ENCODE measurements around the gene TBC1D2B. TPM values are rescaled to one million over a fixed set of nuclear protein-coding genes. Genes with fewer than 3 reads are reported as not detected.
"Not testable (repeated sequence)": the region's sequence is repeated elsewhere in the genome, so short reads cannot be mapped to it uniquely, and the experiment has no call there.

Gene TBC1D2B
- total RNA-seq, 1 experiment from 2014 or later = 13.9 TPM

- in situ Hi-C loops (cut with HindIII; ENCODE audit: low sequenced_read_pairs) = no loop called here
- DNase-seq (ENCODE audit: low spot score) = no peak
Observed at GRCh38 chr15:77983708-77984445, 93.6 kb downstream of the TBC1D2B start.

DNA sequence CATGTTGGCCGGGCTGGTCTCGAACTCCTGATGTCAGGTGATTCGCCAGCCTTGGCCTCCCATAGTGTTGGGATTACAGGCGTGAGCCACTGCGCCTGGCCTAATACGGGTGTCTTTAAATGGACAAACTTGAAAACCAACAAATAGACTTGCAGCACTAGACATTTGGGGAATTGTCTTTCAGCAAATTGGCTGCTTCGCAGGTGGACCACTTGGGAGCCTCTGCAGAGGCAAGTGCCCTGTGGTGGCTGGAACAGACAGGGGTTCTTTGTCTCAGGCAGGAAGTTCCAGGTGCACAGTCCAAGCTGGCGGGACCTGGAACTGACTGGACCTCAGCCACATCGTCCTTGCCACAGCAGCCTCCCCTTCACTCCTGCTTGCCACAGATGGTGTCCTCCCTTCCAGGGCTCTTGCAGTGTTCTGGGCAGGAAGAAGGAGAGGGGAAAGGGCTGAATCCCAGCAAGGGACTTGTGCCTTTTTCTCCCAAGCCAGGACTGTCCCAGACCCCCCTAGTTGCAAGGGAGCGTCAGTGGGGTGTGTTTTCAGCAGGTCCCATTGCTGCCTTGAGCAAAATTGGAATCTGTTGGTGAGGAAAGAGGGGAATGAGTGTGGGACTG, 94.3 kb downstream of the TBC1D2B start:
- in situ Hi-C loops (cut with HindIII; ENCODE audit: low sequenced_read_pairs) = no loop called here
- no peak for DNase-seq (ENCODE audit: low spot score)

DNA sequence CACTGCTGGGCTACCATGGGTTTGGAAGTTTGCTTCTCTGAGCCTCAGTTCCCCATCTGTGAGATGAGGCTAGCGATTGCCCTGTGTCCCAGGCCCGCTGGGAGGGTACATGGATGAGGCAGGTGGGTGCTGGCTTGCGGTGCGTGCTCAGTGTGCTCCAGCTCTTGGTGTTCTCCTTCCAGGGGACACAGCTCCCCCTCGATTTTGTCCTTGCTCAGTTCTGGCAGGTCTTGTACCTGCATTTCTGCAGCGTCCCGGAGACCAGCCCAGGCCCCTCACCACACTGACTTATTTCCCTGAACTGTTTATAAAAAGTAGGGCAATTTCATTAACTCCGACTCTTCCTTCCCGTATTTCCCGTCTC, 95.4 kb downstream of the TBC1D2B start:
- no peak for DNase-seq (ENCODE audit: low spot score)
- in situ Hi-C loops (cut with HindIII; ENCODE audit: low sequenced_read_pairs) = no loop called here

GRCh38 chr15:77981281-77982126, 96.0 kb downstream of the TBC1D2B start:
- in situ Hi-C loops (cut with HindIII; ENCODE audit: low sequenced_read_pairs) = no loop called here

GRCh38 chr15:77980674-77981073, 96.8 kb downstream of the TBC1D2B start:
- DNase-seq (ENCODE audit: low spot score); in situ Hi-C loops (cut with HindIII; ENCODE audit: low sequenced_read_pairs): not testable (repeated sequence)

More at GRCh38 chr15:77981281-77982126, 96.0 kb downstream of the TBC1D2B start:
- no peak for DNase-seq (ENCODE audit: low spot score)

DNA sequence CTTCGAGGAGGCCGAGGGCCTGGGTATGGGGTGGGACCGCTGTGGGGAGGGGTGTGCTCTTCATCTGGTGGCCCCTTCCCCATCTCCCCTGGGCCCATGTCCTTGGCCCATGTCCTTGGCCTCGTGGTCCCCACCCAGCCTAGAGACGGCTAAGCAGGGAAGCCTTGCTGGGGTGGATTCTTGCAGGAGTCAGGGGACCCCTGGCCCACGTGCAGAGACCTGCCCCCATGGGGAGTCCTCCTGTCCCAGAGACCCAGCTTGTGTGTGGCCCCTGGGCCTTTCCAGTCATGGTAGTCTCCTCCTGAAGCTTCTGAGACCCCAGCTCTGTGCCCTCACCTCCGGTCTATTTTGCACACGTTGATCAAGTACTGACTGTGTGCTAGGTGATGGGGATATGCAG, 97.4 kb downstream of the TBC1D2B start:
- in situ Hi-C loops (cut with HindIII; ENCODE audit: low sequenced_read_pairs) = no loop called here
- no peak for DNase-seq (ENCODE audit: low spot score)

DNA sequence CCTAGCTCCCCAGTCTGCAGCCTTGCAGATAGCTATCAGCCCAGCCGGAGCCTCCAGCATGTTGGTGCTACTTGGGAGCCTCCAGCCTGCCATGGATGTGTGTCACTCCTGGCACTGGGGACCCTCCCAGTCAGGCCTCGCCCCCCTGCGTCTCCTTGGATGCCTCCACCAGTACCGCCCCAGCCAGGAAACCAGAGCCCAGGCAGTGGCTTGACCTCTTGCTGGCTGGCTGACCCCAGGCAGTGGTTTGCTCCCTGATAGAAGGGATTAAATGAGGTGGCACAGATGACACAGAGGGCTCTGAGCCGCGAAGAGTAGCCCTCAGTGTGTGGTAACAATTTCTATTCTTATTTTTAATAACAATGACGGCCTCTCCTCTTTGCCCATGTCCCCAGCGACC, 98.4 kb downstream of the TBC1D2B start:
- DNase-seq (ENCODE audit: low spot score); in situ Hi-C loops (cut with HindIII; ENCODE audit: low sequenced_read_pairs): not testable (repeated sequence)

- DNase-seq (ENCODE audit: low spot score); in situ Hi-C loops (cut with HindIII; ENCODE audit: low sequenced_read_pairs): not testable (repeated sequence)
Observed at GRCh38 chr15:77978759-77979145, 98.8 kb downstream of the TBC1D2B start.

GRCh38 chr15:77977903-77978758, 99.4 kb downstream of the TBC1D2B start:
- DNase-seq (ENCODE audit: low spot score); in situ Hi-C loops (cut with HindIII; ENCODE audit: low sequenced_read_pairs): not testable (repeated sequence)

DNA sequence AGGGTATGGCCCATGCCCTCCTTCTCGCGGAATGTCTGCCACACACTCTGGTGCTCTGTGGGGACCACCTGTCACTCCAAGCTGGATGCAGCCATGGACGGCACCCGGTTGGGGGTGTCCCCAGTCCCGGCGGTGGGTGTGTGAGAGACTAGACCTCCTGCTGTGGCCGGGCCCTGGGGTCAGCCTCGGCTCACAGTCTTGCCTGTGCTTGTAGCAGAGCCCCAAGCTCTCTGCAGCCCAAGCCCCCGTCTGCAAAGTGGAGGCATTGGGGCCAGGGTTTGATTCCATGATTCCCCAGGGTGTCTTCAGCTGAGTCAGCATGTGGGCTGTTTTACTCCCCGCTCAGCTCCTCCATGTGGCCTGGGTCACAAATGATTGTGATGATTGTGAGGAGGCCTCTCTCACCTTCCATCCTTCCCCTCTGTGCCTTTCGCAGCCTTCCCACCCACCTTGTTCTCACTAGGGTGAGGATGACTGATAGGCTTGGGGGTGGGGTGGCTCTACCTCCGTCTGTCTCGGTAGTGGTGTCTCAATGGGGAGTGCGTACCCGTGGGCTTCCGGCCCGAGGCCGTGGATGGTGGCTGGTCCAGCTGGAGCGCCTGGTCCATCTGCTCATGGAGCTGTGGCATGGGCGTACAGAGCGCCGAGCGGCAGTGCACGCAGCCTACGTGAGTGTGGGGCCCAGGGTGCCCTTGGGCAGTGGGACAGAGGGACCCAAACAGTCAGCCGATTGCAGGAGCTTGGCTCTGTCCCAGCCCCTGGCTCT, 100.6 kb downstream of the TBC1D2B start:
- in situ Hi-C loops (cut with HindIII; ENCODE audit: low sequenced_read_pairs); DNase-seq (ENCODE audit: low spot score): not testable (repeated sequence)

- in situ Hi-C loops (cut with HindIII; ENCODE audit: low sequenced_read_pairs); DNase-seq (ENCODE audit: low spot score): not testable (repeated sequence)
Observed at GRCh38 chr15:77976095-77976450, 101.4 kb downstream of the TBC1D2B start.

- DNase-seq (ENCODE audit: low spot score) = peak; percentile 65
- in situ Hi-C loops (cut with HindIII; ENCODE audit: low sequenced_read_pairs) = no loop called here
Observed at GRCh38 chr15:77975332-77976094, 102.0 kb downstream of the TBC1D2B start.

DNA sequence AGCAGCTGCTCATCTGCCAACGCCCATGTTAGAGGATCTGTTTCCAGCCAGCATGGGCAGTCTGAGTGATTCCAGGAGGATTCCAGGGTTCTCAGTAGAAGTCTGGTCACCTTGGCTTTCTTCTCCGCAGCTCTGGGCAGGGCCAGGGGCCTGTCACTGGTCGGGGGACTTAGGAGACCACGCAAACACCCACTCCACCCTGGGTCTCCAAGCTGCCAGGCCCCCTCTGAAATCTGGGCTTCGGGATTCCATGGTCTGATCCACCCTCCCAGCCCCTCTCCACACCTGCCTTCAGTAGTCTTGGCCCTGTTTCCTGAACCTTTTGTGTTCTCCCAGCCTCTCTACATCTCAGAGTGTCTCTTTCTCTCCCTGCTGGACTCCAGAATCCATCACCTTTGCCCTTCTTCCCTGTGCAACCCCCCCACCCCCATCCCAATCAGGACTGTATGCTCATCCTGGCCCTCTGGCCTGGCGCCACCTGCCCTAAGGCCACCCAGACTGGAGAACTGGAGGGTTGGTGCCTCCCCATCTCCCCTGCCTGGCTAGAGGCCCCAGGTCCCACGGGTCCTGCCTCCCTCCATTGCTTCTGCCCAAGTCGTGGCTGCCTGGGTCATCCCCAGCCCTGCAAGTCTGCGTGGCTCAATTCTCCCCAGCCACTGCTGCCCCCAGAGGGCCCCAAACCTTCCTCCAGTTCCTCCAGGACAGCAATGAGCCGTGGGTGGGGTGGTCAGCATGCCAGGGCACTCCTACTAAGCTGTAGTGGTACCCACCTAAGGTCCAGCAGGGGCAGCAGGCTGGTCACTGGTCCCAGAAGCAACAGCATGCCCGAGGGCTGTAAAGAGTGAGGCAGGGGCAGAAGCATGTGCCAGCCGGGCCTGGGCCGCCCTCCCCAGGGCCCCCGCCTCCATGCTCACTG, 102.8 kb downstream of the TBC1D2B start:
- DNase-seq (ENCODE audit: low spot score) = no peak
- in situ Hi-C loops (cut with HindIII; ENCODE audit: low sequenced_read_pairs) = no loop called here

GRCh38 chr15:77974098-77974414, 103.5 kb downstream of the TBC1D2B start:
- DNase-seq (ENCODE audit: low spot score) = peak; percentile 82
- in situ Hi-C loops (cut with HindIII; ENCODE audit: low sequenced_read_pairs) = no loop called here

- in situ Hi-C loops (cut with HindIII; ENCODE audit: low sequenced_read_pairs); DNase-seq (ENCODE audit: low spot score): not testable (repeated sequence)
Observed at GRCh38 chr15:77973273-77974097, 104.0 kb downstream of the TBC1D2B start.

DNA sequence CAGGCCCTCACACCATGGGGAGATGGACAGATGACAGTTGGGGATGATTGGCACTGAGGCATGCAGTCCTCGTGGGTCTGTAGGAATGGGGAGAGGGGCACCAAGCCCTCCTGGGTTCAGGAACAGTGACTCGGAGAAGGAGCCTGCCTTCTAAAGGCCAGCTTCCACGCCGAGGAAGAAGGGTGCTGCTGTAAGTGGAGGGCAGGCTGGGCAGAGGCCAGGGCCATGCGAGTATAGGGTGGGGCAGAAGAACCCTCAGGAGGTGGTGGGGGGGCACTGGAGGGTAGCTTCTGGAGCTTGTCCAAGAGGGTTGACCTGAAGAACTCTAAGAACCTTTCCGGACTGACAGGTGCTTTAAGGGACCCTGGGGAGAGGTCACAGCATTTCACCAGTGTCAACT, 104.8 kb downstream of the TBC1D2B start:
- in situ Hi-C loops (cut with HindIII; ENCODE audit: low sequenced_read_pairs); DNase-seq (ENCODE audit: low spot score): not testable (repeated sequence)
